Endodermal cell (in vitro differentiated cells): Measurements from ENCODE around the gene RBM47. TPM values are rescaled to one million over a fixed set of nuclear protein-coding genes. Genes with fewer than 3 reads are reported as not detected.
A peak's percentile ranks its signal among the peaks of the same experiment; 100 is the strongest.

Experiments
- DNase-seq: peaks from one replicate; pipeline ENCODE4 v3.0.0-alpha.2; 2017
- H3K27ac ChIP-seq: 2 replicates; pipeline ENCODE4 v1.5.1; 2013; ENCODE audit warnings: mild to moderate bottlenecking, low read depth, low read length, moderate library complexity
- H3K27me3 ChIP-seq: 2 replicates; pipeline ENCODE4 v1.6.1; 2013; ENCODE audit warnings: mild to moderate bottlenecking, low read length, moderate library complexity; ENCODE audit not compliant: insufficient read depth, control insufficient read depth, poor library complexity, severe bottlenecking
- H3K36me3 ChIP-seq: 2 replicates; pipeline ENCODE4 v1.7.0; 2013; ENCODE audit warnings: mild to moderate bottlenecking, low read length, moderate library complexity; ENCODE audit not compliant: control insufficient read depth, insufficient read depth
- H3K4me1 ChIP-seq: one replicate; pipeline ENCODE4 v1.7.0; 2013; ENCODE audit warnings: low read length; ENCODE audit not compliant: control insufficient read depth, insufficient read depth
- H3K4me3 ChIP-seq: 2 replicates; pipeline ENCODE4 v1.5.1; 2013; ENCODE audit warnings: mild to moderate bottlenecking, low read length, moderate library complexity
- H3K9ac ChIP-seq: 2 replicates; pipeline ENCODE4 v1.6.1; 2013; ENCODE audit warnings: mild to moderate bottlenecking, low read length, moderate library complexity; ENCODE audit not compliant: poor library complexity, severe bottlenecking; ENCODE audit errors: extremely low read depth
- H3K9me3 ChIP-seq: 2 replicates; pipeline ENCODE4 v1.6.1; 2013; ENCODE audit warnings: mild to moderate bottlenecking, low read length, moderate library complexity; ENCODE audit not compliant: control insufficient read depth
- H3K27ac Mint-ChIP-seq: 2 replicates; pipeline ENCODE4 v1.8.0; 2020; ENCODE audit warnings: mixed read lengths
- H3K27me3 Mint-ChIP-seq: 2 replicates; pipeline ENCODE4 v1.8.0; 2021; ENCODE audit warnings: mild to moderate bottlenecking, mixed read lengths; ENCODE audit not compliant: insufficient read depth
- H3K36me3 Mint-ChIP-seq: 2 replicates; pipeline ENCODE4 v1.8.0; 2020; ENCODE audit warnings: low read depth, mixed read lengths
- H3K4me1 Mint-ChIP-seq: 2 replicates; pipeline ENCODE4 v1.8.0; 2020; ENCODE audit warnings: mixed read lengths
- H3K4me3 Mint-ChIP-seq: 2 replicates; pipeline ENCODE4 v1.8.0; 2020; ENCODE audit warnings: mild to moderate bottlenecking, moderate library complexity, mixed read lengths
- H3K9me3 Mint-ChIP-seq: 2 replicates; pipeline ENCODE4 v1.8.0; 2020; ENCODE audit warnings: mild to moderate bottlenecking, mixed read lengths
- CTCF ChIP-seq: fragments of 200-600 bp; sonication (generic); conservative IDR thresholded peaks from 2 replicates; pipeline ENCODE4 v1.5.0; 2021; ENCODE audit warnings: antibody characterized with exemption, mild to moderate bottlenecking
- WGBS, 2 experiments: methylation state at CpG; one replicate each; pipeline versions ENCODE4 v1.1.5 to v1.1.7; 2013; ENCODE audit warnings: missing lambda C conversion rate in 2 of 2, mixed read lengths in 1 of 2; ENCODE audit not compliant: insufficient coverage in 1 of 2, insufficient read length in 1 of 2; 5-methylcytosine and 5-hydroxymethylcytosine counted together
- total RNA-seq, 2 donors: library from RNA; stranded (reverse); fragmentation: NEBNext Ultra II Directional in 1 of 2; extraction: Animal tissue kit (Norgen Biotek cat#: 25700) in 1 of 2; gene quantifications; 2 replicates in 1 of 2; 3 replicates in 1 of 2; pipeline ENCODE4 v1.2.1, GENCODE V29; 2021

The RBM47 gene
- total RNA-seq, 2 donors from 2014 or later, result 71.7 to 90.6 TPM

DNA sequence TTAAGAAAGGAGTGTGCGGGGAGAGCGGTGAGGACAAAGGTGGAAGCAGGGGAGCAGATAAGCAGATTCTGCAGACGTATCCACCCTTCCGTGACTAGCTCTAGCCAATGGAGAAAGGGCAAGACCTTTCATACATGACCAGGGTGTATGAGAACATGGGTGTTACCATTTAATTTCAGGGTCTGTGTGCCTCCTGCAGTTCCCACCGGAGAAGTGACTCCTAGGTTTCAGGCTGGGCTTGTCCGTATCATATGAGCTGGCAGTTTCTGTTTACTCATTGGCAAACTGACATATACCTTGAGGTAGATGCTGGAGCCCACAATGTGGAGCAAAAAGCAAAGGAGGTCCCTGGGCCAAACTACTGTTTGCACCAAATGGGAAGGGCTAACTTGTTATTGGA, 6.8 kb downstream of the RBM47 start:
- TF ChIP-seq CTCF, result no peak
- no peak overlapping the region for H3K27ac ChIP-seq
- peaks cover 19% of the 10 kb centered on the region for H3K36me3 Mint-ChIP-seq
- H3K27ac Mint-ChIP-seq, result peak overlapping the region; percentile 57
- H3K4me3 Mint-ChIP-seq, result no peak overlapping the region
- H3K9me3 ChIP-seq, result no peaks in the 10 kb centered on the region
- no peak overlapping the region for H3K4me3 ChIP-seq
- WGBS, 2 experiments, result 90 to 95% methylated on average over 6 of the region's 6 CpGs
- no peak for DNase-seq
- H3K36me3 ChIP-seq, result no peaks in the 10 kb centered on the region
- H3K4me1 Mint-ChIP-seq, result peaks cover 55% of the 10 kb centered on the region
- H3K9me3 Mint-ChIP-seq, result no peaks in the 10 kb centered on the region
- no peak overlapping the region for H3K9ac ChIP-seq
- no peaks in the 10 kb centered on the region for H3K27me3 ChIP-seq
- H3K4me1 ChIP-seq, result peaks cover 9% of the 10 kb centered on the region
- no peaks in the 10 kb centered on the region for H3K27me3 Mint-ChIP-seq

- no peak overlapping the region for H3K4me3 ChIP-seq
- H3K36me3 ChIP-seq, result no peaks in the 10 kb centered on the region
- WGBS, 2 experiments, result 79 to 80% methylated on average over 11 to 13 of the region's 13 CpGs
- Mint-ChIP-seq H3K9me3 (no peaks in the 10 kb centered on the region), H3K27ac (peak overlapping the region; percentile 35), H3K4me3 (no peak overlapping the region), H3K27me3 (no peaks in the 10 kb centered on the region), H3K4me1 (peaks cover 46% of the 10 kb centered on the region), H3K36me3 (peaks cover 19% of the 10 kb centered on the region)
- no peaks in the 10 kb centered on the region for H3K9me3 ChIP-seq
- H3K4me1 ChIP-seq, result peaks cover 3% of the 10 kb centered on the region
- H3K9ac ChIP-seq, result no peak overlapping the region
- no peak for TF ChIP-seq CTCF
- H3K27me3 ChIP-seq, result no peaks in the 10 kb centered on the region
- peak; percentile 64 for DNase-seq
- H3K27ac ChIP-seq, result no peak overlapping the region
These were observed 7.8 kb downstream of the RBM47 start for GRCh38 chr4:40621592-40622512.

- H3K9ac ChIP-seq, result no peak overlapping the region
- peaks cover 20% of the 10 kb centered on the region for H3K36me3 Mint-ChIP-seq
- 83 to 85% methylated on average over 3 to 4 of the region's 4 CpGs for WGBS, 2 experiments
- TF ChIP-seq CTCF, result no peak
- no peak overlapping the region for H3K4me3 ChIP-seq
- H3K4me1 Mint-ChIP-seq, result peaks cover 40% of the 10 kb centered on the region
- H3K9me3 ChIP-seq, result no peaks in the 10 kb centered on the region
- H3K27me3 Mint-ChIP-seq, result no peaks in the 10 kb centered on the region
- no peaks in the 10 kb centered on the region for H3K27me3 ChIP-seq
- H3K4me3 Mint-ChIP-seq, result no peak overlapping the region
- no peak overlapping the region for H3K27ac ChIP-seq
- no peaks in the 10 kb centered on the region for H3K9me3 Mint-ChIP-seq
- H3K36me3 ChIP-seq, result no peaks in the 10 kb centered on the region
- H3K4me1 ChIP-seq, result peaks cover 3% of the 10 kb centered on the region
- no peak for DNase-seq
- H3K27ac Mint-ChIP-seq, result peak overlapping the region; percentile 3
These were observed 8.5 kb downstream of the RBM47 start for GRCh38 chr4:40621229-40621591.
